ENCODE results near the gene DZIP1.

DZIP1 gene

DNA sequence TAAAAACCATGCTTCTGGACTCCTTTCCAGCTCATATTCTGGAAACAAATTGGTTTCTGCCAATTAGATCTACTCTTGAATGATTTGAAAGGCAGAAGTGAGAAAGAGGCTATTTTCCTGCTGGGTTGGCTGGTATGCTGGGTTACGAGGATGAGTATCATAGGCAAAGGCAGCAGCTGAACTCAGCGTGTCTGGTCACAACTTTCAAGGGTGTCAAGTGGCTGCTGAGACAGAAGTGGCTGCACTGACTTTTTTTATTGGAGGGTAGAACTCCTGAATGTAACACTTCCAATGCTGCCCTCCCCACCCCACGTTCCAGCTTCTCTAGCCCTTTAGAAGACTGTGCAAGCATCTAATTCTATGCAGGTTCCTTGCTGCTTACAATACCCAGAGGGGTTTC is 8.3 kb upstream of the DZIP1 start:
- TF ChIP-seq, protein P1, sequence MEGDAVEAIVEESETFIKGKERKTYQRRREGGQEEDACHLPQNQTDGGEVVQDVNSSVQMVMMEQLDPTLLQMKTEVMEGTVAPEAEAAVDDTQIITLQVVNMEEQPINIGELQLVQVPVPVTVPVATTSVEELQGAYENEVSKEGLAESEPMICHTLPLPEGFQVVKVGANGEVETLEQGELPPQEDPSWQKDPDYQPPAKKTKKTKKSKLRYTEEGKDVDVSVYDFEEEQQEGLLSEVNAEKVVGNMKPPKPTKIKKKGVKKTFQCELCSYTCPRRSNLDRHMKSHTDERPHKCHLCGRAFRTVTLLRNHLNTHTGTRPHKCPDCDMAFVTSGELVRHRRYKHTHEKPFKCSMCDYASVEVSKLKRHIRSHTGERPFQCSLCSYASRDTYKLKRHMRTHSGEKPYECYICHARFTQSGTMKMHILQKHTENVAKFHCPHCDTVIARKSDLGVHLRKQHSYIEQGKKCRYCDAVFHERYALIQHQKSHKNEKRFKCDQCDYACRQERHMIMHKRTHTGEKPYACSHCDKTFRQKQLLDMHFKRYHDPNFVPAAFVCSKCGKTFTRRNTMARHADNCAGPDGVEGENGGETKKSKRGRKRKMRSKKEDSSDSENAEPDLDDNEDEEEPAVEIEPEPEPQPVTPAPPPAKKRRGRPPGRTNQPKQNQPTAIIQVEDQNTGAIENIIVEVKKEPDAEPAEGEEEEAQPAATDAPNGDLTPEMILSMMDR (IDR thresholded peaks at IDR 0.05; ENCODE audit: low read depth, low read length), result no peak
- no peak overlapping the region for H3K4me3 ChIP-seq (replicated peaks in 1 of 2; ENCODE audit: low read depth in 2 of 2, low read length in 2 of 2)
- DNase-seq (ENCODE audit: low read depth in 2 of 2), result no peak

DNA sequence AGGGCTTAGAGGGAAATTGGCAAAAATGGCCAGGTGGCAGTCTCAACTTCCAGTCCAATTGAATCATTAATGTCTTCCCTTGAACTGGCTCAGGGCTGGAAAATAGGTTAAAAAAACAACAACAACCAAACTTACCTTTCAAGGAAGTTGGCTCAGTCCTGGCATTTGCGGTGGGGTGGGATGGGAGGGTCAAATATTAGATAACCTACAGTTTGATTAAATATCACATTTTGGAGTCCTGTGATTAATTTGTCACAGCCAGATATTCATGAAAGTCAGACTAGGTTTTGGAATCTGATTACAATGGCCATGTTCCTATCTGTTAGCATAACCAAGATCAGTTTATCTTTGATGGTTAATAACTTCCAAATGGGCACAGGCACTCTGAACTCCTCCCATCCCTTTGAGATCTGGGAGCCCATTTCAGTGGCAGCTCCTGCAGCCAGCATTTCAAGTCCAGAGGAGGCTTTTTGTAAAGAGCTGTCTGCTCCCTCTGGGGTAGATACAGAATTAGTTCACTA is 7.8 kb upstream of the DZIP1 start:
- no peak for DNase-seq (ENCODE audit: low read depth in 2 of 2)
- TF ChIP-seq, protein P1 (IDR thresholded peaks at IDR 0.05; ENCODE audit: low read depth, low read length), result no peak
- no peak overlapping the region for H3K4me3 ChIP-seq (replicated peaks in 1 of 2; ENCODE audit: low read depth in 2 of 2, low read length in 2 of 2)

DNA sequence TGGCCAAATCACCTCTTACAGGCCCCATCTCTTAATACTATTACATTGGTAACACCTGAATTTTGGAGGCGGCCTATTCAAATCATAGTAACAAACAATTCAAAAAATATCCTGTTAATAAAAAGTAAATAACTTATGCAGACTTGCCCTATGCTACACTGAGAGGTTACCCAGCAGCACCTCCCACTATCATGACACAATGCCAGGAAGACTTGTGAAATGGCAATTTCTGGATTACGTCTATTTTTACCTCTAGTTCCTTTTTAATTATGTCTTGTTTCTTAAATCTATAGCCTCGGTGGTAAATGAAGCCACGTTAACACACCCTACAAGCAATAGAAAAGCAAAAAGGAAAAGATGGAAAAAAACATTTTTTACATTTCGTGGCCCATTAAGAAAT is 6.2 kb upstream of the DZIP1 start:
- no peak overlapping the region for H3K4me3 ChIP-seq (replicated peaks in 1 of 2; ENCODE audit: low read depth in 2 of 2, low read length in 2 of 2)
- no peak for DNase-seq (ENCODE audit: low read depth in 2 of 2)
- TF ChIP-seq, protein P1 (IDR thresholded peaks at IDR 0.05; ENCODE audit: low read depth, low read length), result no peak

DNA sequence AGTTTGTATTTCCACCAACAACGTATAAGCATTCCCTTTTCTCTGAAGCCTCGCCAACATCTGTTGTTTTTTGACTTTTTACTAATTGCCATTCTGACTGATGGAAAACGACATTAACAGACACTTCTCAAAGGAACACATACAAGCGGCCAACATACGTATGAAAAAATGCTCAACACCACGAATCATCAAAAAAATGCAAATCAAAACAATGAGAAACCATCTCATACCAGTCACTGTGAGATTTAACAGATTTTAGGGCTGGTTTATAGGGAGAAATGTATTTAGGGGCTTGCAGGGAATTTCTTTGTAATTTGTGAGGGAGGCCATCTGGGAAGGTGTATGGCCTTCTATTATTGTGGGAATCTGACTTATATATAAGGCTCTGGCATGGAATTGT is 2.8 kb upstream of the DZIP1 start:
- TF ChIP-seq, protein P1 (IDR thresholded peaks at IDR 0.05; ENCODE audit: low read depth, low read length), result no peak
- H3K4me3 ChIP-seq (replicated peaks in 1 of 2; ENCODE audit: low read depth in 2 of 2, low read length in 2 of 2), result no peak overlapping the region
- no peak for DNase-seq (ENCODE audit: low read depth in 2 of 2)

DNA sequence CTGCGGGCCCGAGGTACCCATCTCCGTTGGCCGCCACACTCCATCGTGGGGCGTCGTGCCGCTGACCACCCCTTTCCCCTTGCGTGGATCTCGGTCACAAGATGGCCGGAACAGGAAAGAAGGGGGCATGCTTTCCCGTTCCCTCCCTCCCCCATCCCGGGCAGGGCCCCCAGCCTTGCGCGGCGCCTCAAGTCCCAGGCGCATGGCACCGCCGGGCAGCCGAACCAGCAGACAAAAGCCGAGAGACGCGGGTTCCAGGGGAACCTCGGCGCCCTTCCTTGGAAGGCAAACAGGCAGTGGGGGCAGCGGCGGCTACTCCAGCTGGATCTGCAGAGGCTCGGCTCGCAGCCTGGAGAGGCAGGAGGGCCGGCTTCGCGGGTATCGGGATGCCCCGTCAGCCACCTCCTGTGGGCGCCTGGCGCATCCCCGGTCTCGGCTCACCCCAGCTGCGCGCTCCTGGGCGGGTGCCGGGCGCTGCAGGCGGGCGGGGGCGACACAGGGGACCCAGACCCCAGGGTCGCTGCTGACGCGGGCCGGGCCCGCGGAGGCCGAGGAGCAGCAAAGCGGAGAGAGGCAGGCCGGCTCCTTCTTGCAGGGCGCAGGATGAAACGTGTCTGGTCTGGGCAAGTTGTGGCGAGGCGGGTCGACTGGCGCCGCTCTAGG is 439 bp downstream of the DZIP1 start:
- H3K4me3 ChIP-seq (replicated peaks in 1 of 2; ENCODE audit: low read depth in 2 of 2, low read length in 2 of 2), result peak overlapping the region; percentile 73 to 75
- TF ChIP-seq, protein P1 (IDR thresholded peaks at IDR 0.05; ENCODE audit: low read depth, low read length), result no peak
- peak; percentile 49 to 55 for DNase-seq (ENCODE audit: low read depth in 2 of 2)

DNA sequence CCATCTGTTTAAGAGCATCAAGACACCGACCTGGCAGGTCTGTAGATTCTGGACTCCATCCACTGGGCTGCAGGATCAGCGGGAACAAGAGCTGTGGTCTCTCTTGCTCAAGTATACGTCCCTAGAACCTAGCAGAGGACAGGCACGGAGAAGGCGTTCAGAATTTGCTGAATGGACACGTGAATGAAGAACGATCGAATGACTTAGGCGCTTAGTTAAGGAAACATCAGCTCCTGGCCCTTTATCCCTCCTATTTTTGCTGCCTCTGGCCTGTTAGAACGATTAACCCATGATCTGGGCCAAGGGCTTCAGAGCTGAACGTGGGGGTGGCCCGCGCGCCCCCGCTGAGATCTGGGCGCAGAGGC is 953 bp downstream of the DZIP1 start:
- TF ChIP-seq, protein P1 (IDR thresholded peaks at IDR 0.05; ENCODE audit: low read depth, low read length), result no peak
- DNase-seq (ENCODE audit: low read depth in 2 of 2), result peak; percentile 47 to 58
- peak overlapping the region; percentile 73 to 75 for H3K4me3 ChIP-seq (replicated peaks in 1 of 2; ENCODE audit: low read depth in 2 of 2, low read length in 2 of 2)

DNA sequence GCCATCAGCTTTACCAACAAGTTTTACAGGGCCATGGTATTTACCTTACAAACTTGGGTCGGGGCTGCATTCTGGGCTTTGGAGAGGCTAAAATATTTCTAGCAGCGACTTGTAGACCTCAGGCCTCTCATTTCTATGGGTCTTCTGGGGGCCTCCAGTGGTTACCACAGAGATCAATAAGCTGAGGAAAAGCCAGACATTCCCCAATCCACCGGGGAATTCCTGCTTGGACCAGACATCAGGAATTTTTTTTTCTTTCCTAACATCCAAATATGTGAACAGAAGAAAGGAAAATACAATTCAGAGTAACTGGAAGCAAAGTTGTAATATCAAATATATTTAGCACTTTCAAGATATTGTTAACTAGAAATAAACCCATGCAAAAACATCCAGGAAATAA is 1.5 kb downstream of the DZIP1 start:
- TF ChIP-seq, protein P1 (IDR thresholded peaks at IDR 0.05; ENCODE audit: low read depth, low read length), result no peak
- H3K4me3 ChIP-seq (replicated peaks in 1 of 2; ENCODE audit: low read depth in 2 of 2, low read length in 2 of 2), result peak overlapping the region; percentile 73 to 75
- no peak for DNase-seq (ENCODE audit: low read depth in 2 of 2)
